LNCaP clone FGC (cell line): ENCODE results near the gene BTK.
A peak's percentile ranks its signal among the peaks of the same experiment; 100 is the strongest.

Experiments used
- DNase-seq: peaks from one replicate; pipeline ENCODE4 v3.0.0-alpha.2; 2011; ENCODE audit warnings: low read depth
- H3K4me3 ChIP-seq: 2 replicates; pipeline ENCODE4 v1.5.1; 2011; ENCODE audit warnings: mild to moderate bottlenecking, low read depth, low read length, control low read depth
- TF ChIP-seq, protein P1 (sequence below): IDR thresholded peaks from 2 replicates; pipeline ENCODE4 v1.5.1; 2012; ENCODE audit warnings: mild to moderate bottlenecking; ENCODE audit not compliant: control insufficient read depth, insufficient read depth; ENCODE audit errors: extremely low read depth

The BTK gene

DNA sequence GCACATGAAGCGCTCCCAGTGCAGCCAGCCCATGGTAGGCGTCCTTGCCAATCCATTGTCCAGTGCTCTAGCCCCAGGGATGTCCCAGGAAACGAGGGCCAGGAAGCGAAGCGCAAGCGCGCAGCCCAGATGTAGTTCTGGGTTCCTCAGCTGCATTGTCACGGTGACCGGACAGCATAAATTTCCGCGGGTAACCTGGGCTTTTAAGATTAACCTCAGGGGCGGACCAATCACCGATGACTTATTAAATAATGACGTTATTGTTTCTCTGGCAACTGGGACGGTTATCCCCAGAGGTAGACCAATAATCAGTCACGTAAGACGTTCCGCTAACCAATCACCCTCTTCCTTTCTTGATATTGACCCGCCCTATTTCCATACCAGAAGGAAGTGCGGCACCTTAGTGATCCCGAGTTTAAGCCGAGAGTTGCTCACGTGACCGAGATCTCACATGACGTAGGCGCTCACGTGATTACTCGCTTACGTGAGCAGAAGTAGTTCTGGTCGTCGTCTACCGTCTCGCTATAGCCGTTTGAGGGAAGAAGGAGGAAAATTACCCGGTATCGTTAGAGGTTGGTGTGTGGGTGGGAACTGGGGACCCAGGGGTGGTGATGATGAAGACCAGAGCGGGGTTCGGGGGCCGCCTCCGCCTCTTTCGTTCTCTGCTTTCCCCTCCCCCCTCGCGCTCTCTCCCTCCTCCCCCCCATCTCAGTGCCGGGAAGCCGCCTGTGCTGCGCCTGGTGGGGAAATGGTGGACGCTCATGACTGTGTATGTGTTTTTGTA lies 21.9 kb upstream of the BTK start, which contains the start of the genes GLA and HNRNPH2:
TSS of gene GLA (minus strand) at position 178 of the 784 bp plus-strand sequence. CDS start at position 156, 22 bp downstream.
TSS of gene HNRNPH2 (plus strand) at position 475 of the 784 bp plus-strand sequence. CDS start 3,767 bp downstream, outside the sequence.
- peak within 1 kb of the TSS; percentile 73 for H3K4me3 ChIP-seq
- DNase-seq, result peak; percentile 99
- TF ChIP-seq, protein P1, sequence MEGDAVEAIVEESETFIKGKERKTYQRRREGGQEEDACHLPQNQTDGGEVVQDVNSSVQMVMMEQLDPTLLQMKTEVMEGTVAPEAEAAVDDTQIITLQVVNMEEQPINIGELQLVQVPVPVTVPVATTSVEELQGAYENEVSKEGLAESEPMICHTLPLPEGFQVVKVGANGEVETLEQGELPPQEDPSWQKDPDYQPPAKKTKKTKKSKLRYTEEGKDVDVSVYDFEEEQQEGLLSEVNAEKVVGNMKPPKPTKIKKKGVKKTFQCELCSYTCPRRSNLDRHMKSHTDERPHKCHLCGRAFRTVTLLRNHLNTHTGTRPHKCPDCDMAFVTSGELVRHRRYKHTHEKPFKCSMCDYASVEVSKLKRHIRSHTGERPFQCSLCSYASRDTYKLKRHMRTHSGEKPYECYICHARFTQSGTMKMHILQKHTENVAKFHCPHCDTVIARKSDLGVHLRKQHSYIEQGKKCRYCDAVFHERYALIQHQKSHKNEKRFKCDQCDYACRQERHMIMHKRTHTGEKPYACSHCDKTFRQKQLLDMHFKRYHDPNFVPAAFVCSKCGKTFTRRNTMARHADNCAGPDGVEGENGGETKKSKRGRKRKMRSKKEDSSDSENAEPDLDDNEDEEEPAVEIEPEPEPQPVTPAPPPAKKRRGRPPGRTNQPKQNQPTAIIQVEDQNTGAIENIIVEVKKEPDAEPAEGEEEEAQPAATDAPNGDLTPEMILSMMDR, result no peak

DNA sequence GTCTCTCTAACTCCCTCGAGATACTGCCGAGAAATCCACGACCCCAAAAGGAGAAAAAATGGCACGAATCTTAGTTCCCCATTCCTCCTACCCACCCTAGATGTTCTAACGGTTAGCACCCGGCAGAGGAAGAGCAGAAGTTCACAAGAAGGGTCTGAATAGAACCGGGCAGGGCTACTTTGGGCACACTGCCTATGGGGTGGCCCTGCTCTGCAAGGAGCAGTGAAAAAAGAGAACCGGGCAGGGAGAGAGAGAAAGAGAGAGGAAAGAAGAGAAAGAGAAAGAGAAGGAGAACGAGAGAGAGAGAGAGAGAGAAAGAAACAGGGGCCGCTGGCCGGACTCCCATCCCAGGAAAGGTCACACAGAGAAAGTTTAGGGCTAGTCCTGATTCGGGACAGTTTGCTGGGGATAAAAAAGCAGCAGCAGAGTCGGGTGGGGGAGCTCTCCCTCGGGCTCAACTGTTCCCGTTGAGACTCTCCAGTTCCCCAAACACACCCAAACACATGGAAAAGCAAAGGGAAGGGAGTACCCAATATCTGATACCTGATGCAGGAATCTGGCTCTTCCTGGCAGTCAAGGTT lies 21.3 kb upstream of the BTK start:
- TF ChIP-seq, protein P1, result no peak
- peak overlapping the region; percentile 73 for H3K4me3 ChIP-seq
- no peak for DNase-seq

DNA sequence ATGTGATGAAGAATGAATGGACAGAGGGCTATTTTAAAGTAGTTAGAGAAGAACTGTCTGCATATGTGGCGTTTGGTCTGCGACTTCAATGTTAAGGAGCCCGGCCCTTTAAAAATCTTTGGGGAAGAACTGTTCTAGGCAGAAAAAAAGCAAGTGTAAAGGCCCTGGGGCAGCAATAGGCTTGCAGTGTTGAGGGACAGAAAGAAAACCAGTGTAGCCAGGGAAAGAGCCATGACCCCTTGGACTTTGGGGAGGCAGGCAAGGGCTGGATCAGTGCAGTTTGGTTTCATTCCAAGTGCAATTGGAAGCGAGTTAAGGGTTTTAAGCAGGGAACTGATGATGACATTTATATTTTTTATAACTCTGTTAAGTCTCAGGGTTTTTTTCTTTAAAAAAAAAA lies 13.8 kb upstream of the BTK start:
- no peak overlapping the region for H3K4me3 ChIP-seq
- TF ChIP-seq, protein P1, result no peak
- DNase-seq, result no peak

DNA sequence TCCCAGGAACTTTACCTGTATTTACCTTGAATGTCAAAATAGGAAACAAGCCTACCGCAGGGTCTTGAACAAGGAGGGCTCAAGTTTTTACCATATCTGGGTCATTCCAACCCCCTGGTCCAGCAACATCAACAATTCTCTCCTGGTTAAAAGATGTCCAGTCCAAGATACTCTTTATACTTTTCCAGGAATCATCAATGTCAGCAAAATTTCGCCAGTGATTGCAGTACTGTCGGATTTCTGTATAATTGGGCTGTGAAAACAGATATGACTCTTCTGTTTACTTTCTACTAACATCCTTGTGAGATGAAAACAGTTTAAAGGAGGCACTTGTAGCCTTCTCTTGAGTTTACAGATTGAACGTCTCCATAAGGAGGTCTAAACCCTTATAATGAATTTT lies 12.7 kb upstream of the BTK start:
- DNase-seq, result no peak
- no peak overlapping the region for H3K4me3 ChIP-seq
- TF ChIP-seq, protein P1, result no peak

DNA sequence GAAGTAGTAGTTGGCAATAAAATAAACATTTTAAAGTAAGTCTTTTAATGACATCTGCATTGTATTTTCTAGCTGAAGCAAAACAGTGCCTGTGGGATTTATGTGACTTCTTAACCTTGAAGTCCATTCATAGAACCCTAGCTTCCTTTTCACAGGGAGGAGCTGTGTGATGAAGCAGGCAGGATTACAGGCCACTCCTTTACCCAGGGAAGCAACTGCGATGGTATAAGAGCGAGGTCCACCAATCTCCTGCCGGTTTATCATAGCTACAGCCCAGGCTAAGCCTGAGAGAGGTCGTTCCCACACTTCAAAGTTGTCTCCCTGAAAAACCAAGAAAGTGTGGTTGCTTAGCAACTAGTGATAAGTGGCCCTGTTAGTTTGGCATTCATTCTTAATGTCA lies 11.8 kb upstream of the BTK start:
- no peak for DNase-seq
- no peak overlapping the region for H3K4me3 ChIP-seq
- TF ChIP-seq, protein P1, result no peak

DNA sequence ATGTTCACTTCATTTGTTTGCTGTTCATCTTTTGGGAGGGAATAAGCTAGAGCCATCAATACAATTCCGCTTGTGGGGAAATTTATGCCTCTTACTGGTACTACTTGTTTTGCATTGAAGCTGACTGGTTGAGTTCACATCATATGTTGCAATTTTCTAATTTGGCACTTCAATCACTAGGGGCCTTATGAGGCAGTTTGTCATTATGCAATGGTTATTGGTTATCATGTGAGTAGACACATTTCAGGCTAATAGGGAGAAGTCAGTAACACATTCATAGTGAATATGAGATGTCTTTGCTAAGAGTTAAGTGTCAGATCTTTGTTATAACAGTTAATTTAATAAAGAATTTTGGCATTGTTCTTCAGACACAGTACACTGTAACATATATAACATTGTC lies 9.8 kb upstream of the BTK start:
- TF ChIP-seq, protein P1, result no peak
- no peak for DNase-seq
- no peak overlapping the region for H3K4me3 ChIP-seq

DNA sequence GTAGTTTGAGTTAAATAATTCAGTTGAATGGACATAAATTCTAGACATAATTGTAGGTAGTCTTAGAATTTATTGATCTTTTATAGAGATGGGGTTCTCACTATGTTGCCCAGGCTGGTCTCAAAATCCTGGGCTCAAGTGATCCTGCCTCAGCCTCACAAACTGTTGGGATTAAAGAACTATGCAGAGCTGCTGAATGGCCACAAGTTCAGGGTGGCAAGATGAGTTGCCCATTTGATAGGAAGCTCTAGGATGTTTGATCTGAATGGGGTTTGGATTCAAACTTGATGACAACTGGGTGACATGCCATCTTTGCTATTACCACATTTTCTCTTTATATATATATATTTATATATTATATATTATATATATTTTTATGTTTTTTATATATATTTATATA lies 8.4 kb upstream of the BTK start:
- no peak overlapping the region for H3K4me3 ChIP-seq

More for the DNA sequence above, 8.4 kb upstream of the BTK start:
- TF ChIP-seq, protein P1, result no peak
- no peak for DNase-seq
